CD14-positive monocyte (primary cell): ENCODE results near the gene DAPK1. TPM values are rescaled to one million over a fixed set of nuclear protein-coding genes. Genes with fewer than 3 reads are reported as not detected.

ENCODE experiments used
- DNase-seq, 3 donors: peaks; one replicate each; pipeline ENCODE4 v3.0.0-alpha.2; 2011 to 2022
- H2AFZ ChIP-seq: 2 replicates; pipeline ENCODE4 v1.6.0; 2012; ENCODE audit warnings: mild to moderate bottlenecking, low read depth, low read length, inconsistent platforms; ENCODE audit not compliant: insufficient read depth, poor library complexity, severe bottlenecking
- H3K27ac ChIP-seq, 2 donors: 1 replicate in 1 of 2; 2 replicates in 1 of 2; pipeline ENCODE4 v1.5.1; 2012 to 2013; ENCODE audit warnings: low read length in 2 of 2, control low read depth in 1 of 2, inconsistent platforms in 1 of 2, low read depth in 1 of 2, mild to moderate bottlenecking in 1 of 2
- H3K27me3 ChIP-seq, 2 donors: one replicate each; pipeline versions ENCODE4 v1.6.0 to v1.6.1; 2011 to 2013; ENCODE audit warnings: low read length in 2 of 2; ENCODE audit not compliant: control insufficient read depth in 2 of 2, insufficient read depth in 2 of 2
- H3K36me3 ChIP-seq, 2 donors: replicated peaks in 1 of 2; 1 replicate in 1 of 2; 2 replicates in 1 of 2; pipeline versions ENCODE4 v1.5.1 to v1.6.1; 2012 to 2013; ENCODE audit warnings: low read length in 2 of 2, control low read depth in 1 of 2, inconsistent platforms in 1 of 2, mild to moderate bottlenecking in 1 of 2; ENCODE audit not compliant: insufficient read depth in 2 of 2, control insufficient read depth in 1 of 2
- H3K4me1 ChIP-seq, 2 donors: 1 replicate in 1 of 2; 2 replicates in 1 of 2; pipeline versions ENCODE4 v1.5.1 to v1.6.1; 2012 to 2013; ENCODE audit warnings: low read length in 2 of 2, control low read depth in 1 of 2, inconsistent platforms in 1 of 2, mild to moderate bottlenecking in 1 of 2, moderate library complexity in 1 of 2; ENCODE audit not compliant: insufficient read depth in 2 of 2, control insufficient read depth in 1 of 2
- H3K4me2 ChIP-seq: replicated peaks from 2 replicates; pipeline ENCODE3; 2012; ENCODE audit warnings: low read length, moderate library complexity, mild to moderate bottlenecking; ENCODE audit not compliant: poor library complexity, severe bottlenecking; ENCODE audit errors: extremely low read depth
- H3K4me3 ChIP-seq, 3 experiments: fragments of 200-600 bp in 1 of 3; sonication (generic) in 1 of 3; replicated peaks in 1 of 3; 1 replicate in 2 of 3; 2 replicates in 1 of 3; pipeline ENCODE4 v1.5.1; 2011 to 2013; ENCODE audit warnings: low read length in 3 of 3, mild to moderate bottlenecking in 3 of 3, control low read depth in 2 of 3, low read depth in 2 of 3, inconsistent platforms in 1 of 3, moderate library complexity in 1 of 3
- H3K79me2 ChIP-seq: 2 replicates; pipeline ENCODE4 v1.6.0; 2012; ENCODE audit warnings: mild to moderate bottlenecking, control low read depth, inconsistent platforms, low read length, moderate library complexity; ENCODE audit not compliant: insufficient read depth
- H3K9ac ChIP-seq: 2 replicates; pipeline ENCODE4 v1.6.0; 2017; ENCODE audit warnings: low read length, mild to moderate bottlenecking; ENCODE audit not compliant: insufficient read depth, poor library complexity, severe bottlenecking
- H3K9me3 ChIP-seq, 2 donors: replicated peaks in 1 of 2; 1 replicate in 1 of 2; 2 replicates in 1 of 2; pipeline versions ENCODE4 v1.5.1 to v1.6.1; 2012 to 2013; ENCODE audit warnings: low read length in 2 of 2, control low read depth in 1 of 2; ENCODE audit not compliant: control insufficient read depth in 1 of 2, insufficient read depth in 1 of 2
- H4K20me1 ChIP-seq: 2 replicates; pipeline ENCODE4 v1.6.0; 2012; ENCODE audit warnings: mild to moderate bottlenecking, low read length, control low read depth, moderate library complexity; ENCODE audit not compliant: insufficient read depth
- H3K27ac Mint-ChIP-seq, 7 donors: one replicate each; pipeline ENCODE4 v1.8.0; 2020; ENCODE audit warnings: mild to moderate bottlenecking in 7 of 7, mixed read lengths in 7 of 7, moderate library complexity in 6 of 7, inconsistent platforms in 2 of 7
- H3K27me3 Mint-ChIP-seq, 3 donors: one replicate each; pipeline ENCODE4 v1.8.0; 2021 to 2022; ENCODE audit warnings: low read depth in 3 of 3, mild to moderate bottlenecking in 3 of 3, mixed read lengths in 3 of 3, moderate library complexity in 3 of 3, inconsistent platforms in 1 of 3
- H3K36me3 Mint-ChIP-seq, 2 donors: one replicate each; pipeline ENCODE4 v1.8.0; 2020; ENCODE audit warnings: mixed read lengths in 2 of 2, inconsistent platforms in 1 of 2, mild to moderate bottlenecking in 1 of 2
- H3K4me1 Mint-ChIP-seq: one replicate; pipeline ENCODE4 v1.8.0; 2020; ENCODE audit warnings: mild to moderate bottlenecking, mixed read lengths
- H3K4me3 Mint-ChIP-seq, 2 donors: one replicate each; pipeline ENCODE4 v1.8.0; 2020; ENCODE audit warnings: mild to moderate bottlenecking in 2 of 2, mixed read lengths in 2 of 2, moderate library complexity in 1 of 2
- H3K9me3 Mint-ChIP-seq, 7 donors: one replicate each; pipeline ENCODE4 v1.8.0; 2020 to 2022; ENCODE audit warnings: mixed read lengths in 7 of 7, mild to moderate bottlenecking in 6 of 7, moderate library complexity in 6 of 7, inconsistent platforms in 2 of 7
- CTCF ChIP-seq: fragments of 200-600 bp; IDR thresholded peaks from one replicate; pipeline ENCODE4 v1.8.0; 2022; ENCODE audit warnings: antibody characterized with exemption, mild to moderate bottlenecking
- WGBS: methylation state at CpG from one replicate; pipeline ENCODE4 v1.1.5; 2013; ENCODE audit warnings: missing lambda C conversion rate; ENCODE audit not compliant: insufficient coverage; 5-methylcytosine and 5-hydroxymethylcytosine counted together
- intact Hi-C, 2 donors: fragments of 100-400 bp; cut with micrococcal nuclease; formaldehyde crosslinking; loops; one replicate each; pipeline versions ENCODE4 v1.15.0 to v1.15.1; 2023
- polyA plus RNA-seq, 3 donors: library from polyadenylated mRNA; depleted of rRNA in 1 of 3; unstranded in 2 of 3; stranded (reverse) in 1 of 3; fragments of 300-500 nt in 2 of 3; fragments of >200 nt in 1 of 3; fragmentation: Illumina TruSeq in 2 of 3; gene quantifications; 1 replicate in 2 of 3; 2 replicates in 1 of 3; pipeline ENCODE4 v1.2.3, GENCODE V29; 2012 to 2021

DAPK1 gene
- polyA plus RNA-seq, 3 donors = 24.1 to 102 (median 44.4) TPM

- Histone ChIP-seq H3K4me3 (no peak overlapping the region), H4K20me1 (no peaks in the 10 kb centered on the region), H3K27me3 (no peaks in the 10 kb centered on the region), H3K27ac (no peak overlapping the region), H3K36me3 (no peaks in the 10 kb centered on the region), H3K79me2 (no peaks in the 10 kb centered on the region), H3K4me1 (no peaks in the 10 kb centered on the region), H3K4me2 (no peak overlapping the region), H3K9ac (no peak overlapping the region), H2AFZ (no peak overlapping the region), H3K9me3 (peaks cover 15 to 18% of the 10 kb centered on the region in 2 donors)
- no CpG with 5 or more reads among the region's 1 CpG for WGBS
- Mint-ChIP-seq H3K27ac (no peak overlapping the region), H3K36me3 (no peaks in the 10 kb centered on the region), H3K27me3 (peaks cover 0 to 3% (median 0%) of the 10 kb centered on the region in 3 donors), H3K4me1 (no peaks in the 10 kb centered on the region), H3K9me3 (peaks cover 15 to 30% (median 24%) of the 10 kb centered on the region in 7 donors), H3K4me3 (no peak overlapping the region)
- intact Hi-C loops = no loop called here
- DNase-seq = no peak
- no peak for TF ChIP-seq CTCF
Measured at GRCh38 chr9:87455407-87455806, 42.3 kb upstream of the DAPK1 start.

GRCh38 chr9:87461256-87461655 lies 36.4 kb upstream of the DAPK1 start:
- WGBS = no CpG with 5 or more reads among the region's 4 CpGs
- H3K4me1 Mint-ChIP-seq = peaks cover 8% of the 10 kb centered on the region
- no peak for DNase-seq
- TF ChIP-seq CTCF = no peak
- no peaks in the 10 kb centered on the region for H3K79me2 ChIP-seq
- H2AFZ ChIP-seq = no peak overlapping the region
- peaks cover 2 to 4% (median 3%) of the 10 kb centered on the region in 3 donors for H3K27me3 Mint-ChIP-seq
- H3K9me3 Mint-ChIP-seq = peaks cover 0 to 12% (median 7%) of the 10 kb centered on the region in 7 donors
- intact Hi-C loops = no loop called here
- no peaks in the 10 kb centered on the region for H3K27me3 ChIP-seq
- H3K4me2 ChIP-seq = no peak overlapping the region
- H3K4me3 Mint-ChIP-seq = no peak overlapping the region
- H3K9ac ChIP-seq = no peak overlapping the region
- H3K9me3 ChIP-seq = peaks cover 0 to 4% of the 10 kb centered on the region in 2 donors
- H3K27ac Mint-ChIP-seq = no peak overlapping the region
- no peak overlapping the region for H3K27ac ChIP-seq
- H3K36me3 ChIP-seq = no peaks in the 10 kb centered on the region
- no peaks in the 10 kb centered on the region for H4K20me1 ChIP-seq
- no peaks in the 10 kb centered on the region for H3K36me3 Mint-ChIP-seq
- no peak overlapping the region for H3K4me3 ChIP-seq
- H3K4me1 ChIP-seq = peaks cover 0 to 12% of the 10 kb centered on the region in 2 donors
